Measurements from ENCODE around the gene PCMTD2.
A peak's percentile ranks its signal among the peaks of the same experiment; 100 is the strongest.

PCMTD2 gene

DNA sequence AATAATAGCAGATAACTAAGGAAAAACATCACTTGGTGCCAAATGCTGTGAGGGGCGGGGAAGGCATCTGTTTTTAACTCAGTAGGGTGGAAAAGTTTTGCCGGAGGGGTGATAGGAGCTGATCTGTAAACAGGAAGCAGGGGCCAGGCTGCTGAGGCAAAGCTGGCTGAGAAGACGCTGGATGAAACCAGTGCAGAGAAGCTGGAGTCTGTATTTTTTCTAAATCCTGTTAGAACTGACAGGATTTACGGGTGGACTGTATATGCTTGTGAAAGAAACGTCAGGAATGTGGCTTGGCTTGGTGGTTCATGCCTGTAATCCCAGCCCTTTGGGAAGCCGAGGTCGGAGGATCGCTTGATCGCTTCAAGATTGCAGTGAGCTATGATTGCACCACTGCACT lies 5.6 kb downstream of the PCMTD2 start:
- no peak overlapping the region for H3K27ac ChIP-seq (ENCODE audit: low read depth, low read length, poor library complexity, severe bottlenecking)
- TF ChIP-seq, protein P1, sequence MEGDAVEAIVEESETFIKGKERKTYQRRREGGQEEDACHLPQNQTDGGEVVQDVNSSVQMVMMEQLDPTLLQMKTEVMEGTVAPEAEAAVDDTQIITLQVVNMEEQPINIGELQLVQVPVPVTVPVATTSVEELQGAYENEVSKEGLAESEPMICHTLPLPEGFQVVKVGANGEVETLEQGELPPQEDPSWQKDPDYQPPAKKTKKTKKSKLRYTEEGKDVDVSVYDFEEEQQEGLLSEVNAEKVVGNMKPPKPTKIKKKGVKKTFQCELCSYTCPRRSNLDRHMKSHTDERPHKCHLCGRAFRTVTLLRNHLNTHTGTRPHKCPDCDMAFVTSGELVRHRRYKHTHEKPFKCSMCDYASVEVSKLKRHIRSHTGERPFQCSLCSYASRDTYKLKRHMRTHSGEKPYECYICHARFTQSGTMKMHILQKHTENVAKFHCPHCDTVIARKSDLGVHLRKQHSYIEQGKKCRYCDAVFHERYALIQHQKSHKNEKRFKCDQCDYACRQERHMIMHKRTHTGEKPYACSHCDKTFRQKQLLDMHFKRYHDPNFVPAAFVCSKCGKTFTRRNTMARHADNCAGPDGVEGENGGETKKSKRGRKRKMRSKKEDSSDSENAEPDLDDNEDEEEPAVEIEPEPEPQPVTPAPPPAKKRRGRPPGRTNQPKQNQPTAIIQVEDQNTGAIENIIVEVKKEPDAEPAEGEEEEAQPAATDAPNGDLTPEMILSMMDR (IDR thresholded peaks at IDR 0.05; ENCODE audit: low read length): no peak
- no peak for TF ChIP-seq EZH2 (IDR thresholded peaks at IDR 0.05; ENCODE audit: borderline replicate concordance, low read length)
- no peaks in the 10 kb centered on the region for H3K9me3 ChIP-seq (ENCODE audit: low read length)
- H3K79me2 ChIP-seq (ENCODE audit: insufficient read depth, low read length): peaks cover 7% of the 10 kb centered on the region; the same call in 1 of the 2 replicates
- H2AFZ ChIP-seq (ENCODE audit: low read length): no peak overlapping the region
- peaks cover 54% of the 10 kb centered on the region for H3K4me1 ChIP-seq (ENCODE audit: insufficient read depth, low read length, severe bottlenecking)
- no peak overlapping the region; the same call in 1 of the 2 replicates for H3K9ac ChIP-seq (ENCODE audit: low read length)
- H3K36me3 ChIP-seq (ENCODE audit: insufficient read depth, low read length): peaks cover 21% of the 10 kb centered on the region
- no peaks in the 10 kb centered on the region for H4K20me1 ChIP-seq (ENCODE audit: insufficient read depth, low read length)
- no peaks in the 10 kb centered on the region for H3K27me3 ChIP-seq (ENCODE audit: insufficient read depth, low read length)
- no peaks in the 10 kb centered on the region for H3F3A ChIP-seq (ENCODE audit: insufficient read depth, low read length)
- H3K9me2 ChIP-seq (ENCODE audit: low read depth, low read length): no peaks in the 10 kb centered on the region
- H3K4me3 ChIP-seq (ENCODE audit: low read depth, low read length, poor library complexity, severe bottlenecking): no peak overlapping the region
- peak overlapping the region; percentile 50; the same call in 1 of the 2 replicates for H3K4me2 ChIP-seq (ENCODE audit: low read length)

DNA sequence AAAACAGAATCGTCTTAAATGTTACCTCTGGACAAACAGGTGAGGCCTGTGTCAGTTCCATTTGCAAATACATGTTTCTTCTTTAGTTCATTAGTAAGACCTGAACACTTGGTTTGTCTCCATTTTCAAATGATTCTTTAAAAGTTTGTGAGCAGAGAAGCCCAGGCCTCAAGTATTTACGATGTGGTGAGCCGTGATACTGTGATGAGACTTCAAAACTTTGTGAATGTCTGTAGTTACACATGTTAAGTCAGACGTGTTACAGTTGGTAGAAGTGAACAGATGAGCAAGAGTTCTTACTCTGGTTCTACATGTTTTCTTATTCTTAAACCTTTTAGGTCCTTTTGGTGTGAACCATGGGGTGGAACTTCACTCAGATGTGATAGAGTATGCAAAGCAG lies 8.5 kb downstream of the PCMTD2 start:
- no peaks in the 10 kb centered on the region for H3F3A ChIP-seq (ENCODE audit: insufficient read depth, low read length)
- H3K9me3 ChIP-seq (ENCODE audit: low read length): no peaks in the 10 kb centered on the region
- peaks cover 33% of the 10 kb centered on the region for H3K36me3 ChIP-seq (ENCODE audit: insufficient read depth, low read length)
- no peak overlapping the region for H3K4me2 ChIP-seq (ENCODE audit: low read length)
- peaks cover 24% of the 10 kb centered on the region for H3K4me1 ChIP-seq (ENCODE audit: insufficient read depth, low read length, severe bottlenecking)
- H3K9ac ChIP-seq (ENCODE audit: low read length): no peak overlapping the region
- H3K27ac ChIP-seq (ENCODE audit: low read depth, low read length, poor library complexity, severe bottlenecking): no peak overlapping the region
- H3K9me2 ChIP-seq (ENCODE audit: low read depth, low read length): no peaks in the 10 kb centered on the region
- H2AFZ ChIP-seq (ENCODE audit: low read length): no peak overlapping the region
- no peak overlapping the region for H3K4me3 ChIP-seq (ENCODE audit: low read depth, low read length, poor library complexity, severe bottlenecking)
- no peaks in the 10 kb centered on the region for H3K27me3 ChIP-seq (ENCODE audit: insufficient read depth, low read length)
- no peaks in the 10 kb centered on the region for H3K79me2 ChIP-seq (ENCODE audit: insufficient read depth, low read length)
- TF ChIP-seq, protein P1 (IDR thresholded peaks at IDR 0.05; ENCODE audit: low read length): no peak
- TF ChIP-seq EZH2 (IDR thresholded peaks at IDR 0.05; ENCODE audit: borderline replicate concordance, low read length): no peak
- no peaks in the 10 kb centered on the region for H4K20me1 ChIP-seq (ENCODE audit: insufficient read depth, low read length)

DNA sequence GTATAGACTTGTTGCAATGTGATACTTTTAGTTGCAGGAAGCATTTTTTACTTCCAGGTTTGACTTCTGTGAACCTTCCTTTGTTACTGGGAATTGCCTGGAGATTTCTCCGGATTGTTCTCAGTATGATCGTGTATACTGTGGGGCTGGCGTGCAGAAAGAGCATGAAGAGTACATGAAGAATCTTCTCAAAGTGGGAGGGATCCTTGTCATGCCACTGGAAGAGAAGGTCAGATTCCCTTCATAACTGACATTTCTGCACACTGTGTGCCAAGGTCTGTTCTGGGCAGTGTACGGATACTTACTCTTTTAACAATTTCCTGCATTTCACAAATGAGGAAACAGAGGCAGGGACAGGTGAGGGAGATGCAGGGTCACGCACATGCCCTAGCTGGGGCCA lies 9.7 kb downstream of the PCMTD2 start:
- no peaks in the 10 kb centered on the region for H3K9me3 ChIP-seq (ENCODE audit: low read length)
- H3K4me3 ChIP-seq (ENCODE audit: low read depth, low read length, poor library complexity, severe bottlenecking): no peak overlapping the region
- no peak overlapping the region for H3K27ac ChIP-seq (ENCODE audit: low read depth, low read length, poor library complexity, severe bottlenecking)
- H4K20me1 ChIP-seq (ENCODE audit: insufficient read depth, low read length): no peaks in the 10 kb centered on the region
- peaks cover 36% of the 10 kb centered on the region for H3K36me3 ChIP-seq (ENCODE audit: insufficient read depth, low read length)
- peaks cover 20% of the 10 kb centered on the region for H3K4me1 ChIP-seq (ENCODE audit: insufficient read depth, low read length, severe bottlenecking)
- no peak for TF ChIP-seq EZH2 (IDR thresholded peaks at IDR 0.05; ENCODE audit: borderline replicate concordance, low read length)
- TF ChIP-seq, protein P1 (IDR thresholded peaks at IDR 0.05; ENCODE audit: low read length): no peak
- H3F3A ChIP-seq (ENCODE audit: insufficient read depth, low read length): no peaks in the 10 kb centered on the region
- no peak overlapping the region for H2AFZ ChIP-seq (ENCODE audit: low read length)
- no peaks in the 10 kb centered on the region for H3K27me3 ChIP-seq (ENCODE audit: insufficient read depth, low read length)
- H3K79me2 ChIP-seq (ENCODE audit: insufficient read depth, low read length): no peaks in the 10 kb centered on the region
- no peak overlapping the region for H3K4me2 ChIP-seq (ENCODE audit: low read length)
- H3K9me2 ChIP-seq (ENCODE audit: low read depth, low read length): no peaks in the 10 kb centered on the region
- H3K9ac ChIP-seq (ENCODE audit: low read length): no peak overlapping the region
